Mesendoderm (in vitro differentiated cells): ENCODE data around the gene P2RY1.
"Not testable (repeated sequence)": the region's sequence is repeated elsewhere in the genome, so short reads cannot be mapped to it uniquely, and the experiment has no call there.

Experiments
- DNase-seq: peaks from one replicate; pipeline ENCODE4 v3.0.0; 2013
- H2AK5ac ChIP-seq: 2 replicates; pipeline ENCODE4 v1.6.1; 2013; ENCODE audit warnings: low read length, inconsistent platforms
- H2BK120ac ChIP-seq: 2 replicates; pipeline ENCODE4 v1.6.1; 2013; ENCODE audit warnings: low read depth, mild to moderate bottlenecking, low read length, moderate library complexity, mixed read lengths
- H2BK15ac ChIP-seq: replicated peaks from 2 replicates; pipeline ENCODE4 v1.6.1; 2013; ENCODE audit warnings: low read depth, mild to moderate bottlenecking, moderate library complexity
- H2BK5ac ChIP-seq: 2 replicates; pipeline ENCODE4 v1.6.1; 2013; ENCODE audit warnings: low read length, inconsistent platforms
- H3K18ac ChIP-seq: 2 replicates; pipeline ENCODE4 v1.6.1; 2013; ENCODE audit warnings: mild to moderate bottlenecking, low read length, mixed read lengths
- H3K23ac ChIP-seq: one replicate; pipeline ENCODE4 v1.6.1; 2013; ENCODE audit warnings: low read length
- H3K27ac ChIP-seq: 2 replicates; pipeline ENCODE4 v1.5.1; 2013; ENCODE audit warnings: low read depth, mild to moderate bottlenecking, inconsistent platforms, low read length, moderate library complexity
- H3K27me3 ChIP-seq: 2 replicates; pipeline ENCODE4 v1.6.1; 2013; ENCODE audit warnings: low read length, control low read depth, mild to moderate bottlenecking, inconsistent platforms; ENCODE audit not compliant: insufficient read depth, poor library complexity
- H3K36me3 ChIP-seq: 2 replicates; pipeline ENCODE4 v1.6.1; 2013; ENCODE audit warnings: low read length, inconsistent platforms; ENCODE audit not compliant: control insufficient read depth, insufficient read depth
- H3K4ac ChIP-seq: one replicate; pipeline ENCODE4 v1.6.1; 2013; ENCODE audit warnings: low read depth, mild to moderate bottlenecking, low read length, moderate library complexity
- H3K4me1 ChIP-seq: 2 replicates; pipeline ENCODE4 v1.6.1; 2013; ENCODE audit warnings: low read depth, low read length, inconsistent platforms; ENCODE audit not compliant: control insufficient read depth
- H3K4me2 ChIP-seq: 2 replicates; pipeline ENCODE4 v1.6.1; 2013; ENCODE audit warnings: low read length
- H3K4me3 ChIP-seq: 2 replicates; pipeline ENCODE4 v1.5.1; 2013; ENCODE audit warnings: mild to moderate bottlenecking, low read length
- H3K56ac ChIP-seq: one replicate; pipeline ENCODE4 v1.6.1; 2013; ENCODE audit warnings: low read length
- H3K79me1 ChIP-seq: 2 replicates; pipeline ENCODE4 v1.6.1; 2013; ENCODE audit warnings: low read length, inconsistent platforms
- H3K79me2 ChIP-seq: 2 replicates; pipeline ENCODE4 v1.6.1; 2013; ENCODE audit warnings: mild to moderate bottlenecking, low read length; ENCODE audit not compliant: control insufficient read depth, insufficient read depth
- H3K9ac ChIP-seq: 2 replicates; pipeline ENCODE4 v1.6.1; 2013; ENCODE audit warnings: low read length, inconsistent platforms
- H4K5ac ChIP-seq: one replicate; pipeline ENCODE4 v1.6.1; 2013; ENCODE audit warnings: low read length
- H4K8ac ChIP-seq: one replicate; pipeline ENCODE4 v1.6.1; 2013; ENCODE audit warnings: low read depth, mild to moderate bottlenecking, control low read depth, low read length, moderate library complexity
- WGBS: extraction: QIAGEN DNeasy Blood & Tissue Kit; methylation state at CpG from one replicate; pipeline ENCODE4 v1.1.7; 2013; ENCODE audit warnings: low lambda C conversion rate, missing lambda C conversion rate; ENCODE audit not compliant: insufficient coverage; ENCODE audit errors: extremely low coverage; 5-methylcytosine and 5-hydroxymethylcytosine counted together

P2RY1 gene

GRCh38 chr3:152843955-152844354, 9.0 kb downstream of the P2RY1 start:
- Histone ChIP-seq H3K27me3 (no peaks in the 10 kb centered on the region), H3K56ac (no peak overlapping the region), H3K36me3 (no peaks in the 10 kb centered on the region), H2BK5ac (no peak overlapping the region), H3K79me1 (no peaks in the 10 kb centered on the region), H3K9ac (no peak overlapping the region), H3K4me3 (no peak overlapping the region), H3K79me2 (peaks cover 2% of the 10 kb centered on the region), H3K18ac (no peak overlapping the region), H3K23ac (no peak overlapping the region), H2AK5ac (no peak overlapping the region), H4K5ac (no peak overlapping the region), H2BK120ac (no peak overlapping the region), H3K4me2 (no peak overlapping the region), H4K8ac (no peak overlapping the region), H3K4ac (no peak overlapping the region), H3K27ac (no peak overlapping the region), H3K4me1 (no peaks in the 10 kb centered on the region), H2BK15ac (no peak overlapping the region)
- no peak for DNase-seq

GRCh38 chr3:152846572-152847202, 11.8 kb downstream of the P2RY1 start:
- H3K18ac ChIP-seq, H3K4me3 ChIP-seq, H3K4ac ChIP-seq, H2BK120ac ChIP-seq, H3K79me1 ChIP-seq, H2BK15ac ChIP-seq, DNase-seq, H3K9ac ChIP-seq, H3K56ac ChIP-seq, H2AK5ac ChIP-seq, H3K4me1 ChIP-seq, H3K27ac ChIP-seq, H4K5ac ChIP-seq, H3K23ac ChIP-seq, H3K27me3 ChIP-seq, H3K36me3 ChIP-seq, H2BK5ac ChIP-seq, H4K8ac ChIP-seq, H3K4me2 ChIP-seq, H3K79me2 ChIP-seq: not testable (repeated sequence)
- no CpG with 5 or more reads among the region's 3 CpGs for WGBS

GRCh38 chr3:152847599-152847998, 12.7 kb downstream of the P2RY1 start:
- WGBS: no CpG with 5 or more reads among the region's 1 CpG
- not testable (repeated sequence) for H3K79me2 ChIP-seq, H4K8ac ChIP-seq, H4K5ac ChIP-seq, H2BK15ac ChIP-seq, H3K18ac ChIP-seq, DNase-seq, H3K79me1 ChIP-seq, H3K4me3 ChIP-seq, H3K4me1 ChIP-seq, H2BK5ac ChIP-seq, H3K9ac ChIP-seq, H3K27me3 ChIP-seq, H3K4me2 ChIP-seq, H3K4ac ChIP-seq, H3K27ac ChIP-seq, H3K36me3 ChIP-seq, H2BK120ac ChIP-seq, H2AK5ac ChIP-seq, H3K23ac ChIP-seq, H3K56ac ChIP-seq

GRCh38 chr3:152849996-152850578, 15.2 kb downstream of the P2RY1 start:
- no peaks in the 10 kb centered on the region for H3K27me3 ChIP-seq
- H3K4ac ChIP-seq: no peak overlapping the region
- no peaks in the 10 kb centered on the region for H3K79me1 ChIP-seq
- H3K56ac ChIP-seq: no peak overlapping the region
- no peak overlapping the region for H3K4me3 ChIP-seq
- H2BK15ac ChIP-seq: no peak overlapping the region
- no peak overlapping the region for H3K23ac ChIP-seq
- H3K4me1 ChIP-seq: no peaks in the 10 kb centered on the region
- no peak overlapping the region for H3K9ac ChIP-seq
- no peak overlapping the region for H3K4me2 ChIP-seq
- no peak overlapping the region for H3K18ac ChIP-seq
- no peak overlapping the region for H3K27ac ChIP-seq
- no peak overlapping the region for H2AK5ac ChIP-seq
- no peak overlapping the region for H2BK5ac ChIP-seq
- no peaks in the 10 kb centered on the region for H3K36me3 ChIP-seq
- H4K8ac ChIP-seq: no peak overlapping the region
- no peaks in the 10 kb centered on the region for H3K79me2 ChIP-seq
- no peak overlapping the region for H4K5ac ChIP-seq
- no peak for DNase-seq
- no CpG with 5 or more reads among the region's 2 CpGs for WGBS
- H2BK120ac ChIP-seq: no peak overlapping the region

- Histone ChIP-seq H3K36me3 (no peaks in the 10 kb centered on the region), H3K4me2 (no peak overlapping the region), H3K56ac (no peak overlapping the region), H2BK120ac (no peak overlapping the region), H3K79me2 (no peaks in the 10 kb centered on the region), H3K4me1 (no peaks in the 10 kb centered on the region), H4K8ac (no peak overlapping the region), H3K23ac (no peak overlapping the region), H3K79me1 (no peaks in the 10 kb centered on the region), H3K4ac (no peak overlapping the region), H2BK15ac (no peak overlapping the region), H3K27me3 (no peaks in the 10 kb centered on the region), H2AK5ac (no peak overlapping the region), H3K18ac (no peak overlapping the region), H3K9ac (no peak overlapping the region), H3K27ac (no peak overlapping the region), H3K4me3 (no peak overlapping the region), H4K5ac (no peak overlapping the region), H2BK5ac (no peak overlapping the region)
- DNase-seq: no peak
- no CpG with 5 or more reads among the region's 2 CpGs for WGBS
Observed at GRCh38 chr3:152853196-152853595, 18.3 kb downstream of the P2RY1 start.

GRCh38 chr3:152857082-152857481, 22.2 kb downstream of the P2RY1 start:
- no peaks in the 10 kb centered on the region for H3K79me2 ChIP-seq
- no peak overlapping the region for H3K4me3 ChIP-seq

More at GRCh38 chr3:152857082-152857481, 22.2 kb downstream of the P2RY1 start:
- Histone ChIP-seq H3K23ac (no peak overlapping the region), H3K9ac (no peak overlapping the region), H3K56ac (no peak overlapping the region), H2BK120ac (no peak overlapping the region), H2AK5ac (no peak overlapping the region), H3K27ac (no peak overlapping the region), H3K27me3 (no peaks in the 10 kb centered on the region), H3K36me3 (no peaks in the 10 kb centered on the region), H4K8ac (no peak overlapping the region), H2BK15ac (no peak overlapping the region), H3K4me1 (no peaks in the 10 kb centered on the region), H3K18ac (no peak overlapping the region), H3K4me2 (no peak overlapping the region), H4K5ac (no peak overlapping the region), H2BK5ac (no peak overlapping the region), H3K4ac (no peak overlapping the region), H3K79me1 (no peaks in the 10 kb centered on the region)
- no CpG with 5 or more reads among the region's 1 CpG for WGBS
- DNase-seq: no peak
